Endothelial cell of hepatic sinusoid (primary cell): ENCODE measurements around the gene ESRP2.

Experiments used
- in situ Hi-C: cut with HindIII; loops from 2 replicates; pipeline ENCODE4 v1.10.0; 2017; ENCODE audit warnings: low sequenced_read_pairs

ESRP2 gene

DNA sequence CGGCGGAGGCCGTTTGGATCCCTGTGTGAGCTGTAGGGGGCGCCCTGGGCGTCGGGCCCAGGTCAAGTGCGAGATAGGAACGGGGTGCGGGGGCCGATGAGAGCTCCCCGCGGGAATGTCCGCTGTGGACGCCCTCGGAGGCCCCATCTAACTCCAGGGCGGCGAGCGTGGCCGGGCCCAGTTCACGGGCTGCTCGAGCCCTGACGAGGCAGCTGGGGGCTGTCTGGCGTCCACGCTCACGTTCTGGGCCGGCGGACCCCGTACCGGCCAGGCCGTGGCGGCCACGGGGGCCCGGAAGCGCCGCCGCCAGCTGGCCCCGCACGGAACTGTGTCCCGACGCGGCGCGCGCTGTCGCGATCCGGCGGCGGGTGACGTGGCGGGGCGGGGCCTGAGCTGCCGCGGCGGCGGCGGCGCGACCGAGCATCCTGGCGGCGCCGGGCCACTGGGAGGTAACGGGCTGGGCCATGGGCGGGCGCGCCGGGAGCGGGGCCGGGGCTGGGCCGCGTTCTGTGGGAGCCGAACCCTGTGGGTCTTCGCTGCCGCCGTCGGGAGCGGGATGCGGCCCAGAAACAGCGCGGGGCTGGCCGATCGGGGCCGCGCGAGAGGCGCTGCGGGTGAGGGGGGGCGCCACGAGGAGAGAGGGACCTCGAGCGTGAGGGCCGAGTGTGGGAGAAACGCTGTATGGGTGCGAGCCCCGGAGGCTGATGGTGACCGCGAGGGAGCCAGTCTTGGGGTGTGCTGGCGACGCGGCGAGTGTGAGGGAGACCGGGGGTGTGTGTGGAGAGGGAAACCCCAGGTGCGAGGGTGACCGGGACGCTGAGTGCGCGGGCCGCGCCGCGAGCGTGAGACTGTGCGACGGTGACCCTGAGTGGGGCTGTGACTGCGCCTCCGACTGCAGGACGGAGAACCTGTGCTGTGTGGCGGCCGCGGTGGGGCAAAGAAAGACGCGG, 28.5 kb upstream of the ESRP2 start, which contains the start of gene SLC7A6:
Gene SLC7A6, plus strand, starts transcription at position 399 of the 950 bp plus-strand sequence. CDS start 10,201 bp downstream, outside the sequence.
- in situ Hi-C loops: no loop called here

DNA sequence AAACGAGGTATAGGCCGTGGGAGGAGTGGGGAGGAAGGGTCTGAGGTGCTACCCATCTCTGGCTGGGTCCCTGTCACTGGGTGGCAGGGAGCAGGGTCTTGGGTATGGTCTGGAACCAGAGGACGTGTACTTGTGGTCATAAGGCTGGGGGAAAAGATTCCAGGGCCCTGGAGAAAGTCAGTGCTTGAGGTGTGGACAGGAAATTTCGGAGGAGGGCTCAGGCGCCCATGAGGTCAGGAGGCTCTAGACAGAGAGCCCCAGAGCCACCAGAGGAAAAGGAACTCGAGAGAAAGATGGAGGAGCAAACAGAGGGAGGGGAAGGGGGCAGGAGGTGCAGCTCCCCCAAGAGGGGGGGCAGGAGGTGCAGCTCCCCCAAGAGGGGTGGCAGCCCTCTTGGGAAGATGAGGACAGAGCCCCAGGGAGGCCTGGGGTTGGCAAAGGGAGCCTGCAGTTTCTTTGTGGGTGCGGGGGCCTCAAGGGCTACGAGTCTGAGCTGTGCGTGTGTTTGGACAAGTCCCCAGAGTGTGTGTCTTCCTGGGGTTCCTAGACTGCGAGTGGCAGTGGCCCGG, 27.7 kb upstream of the ESRP2 start:
- in situ Hi-C loops: no loop called here

DNA sequence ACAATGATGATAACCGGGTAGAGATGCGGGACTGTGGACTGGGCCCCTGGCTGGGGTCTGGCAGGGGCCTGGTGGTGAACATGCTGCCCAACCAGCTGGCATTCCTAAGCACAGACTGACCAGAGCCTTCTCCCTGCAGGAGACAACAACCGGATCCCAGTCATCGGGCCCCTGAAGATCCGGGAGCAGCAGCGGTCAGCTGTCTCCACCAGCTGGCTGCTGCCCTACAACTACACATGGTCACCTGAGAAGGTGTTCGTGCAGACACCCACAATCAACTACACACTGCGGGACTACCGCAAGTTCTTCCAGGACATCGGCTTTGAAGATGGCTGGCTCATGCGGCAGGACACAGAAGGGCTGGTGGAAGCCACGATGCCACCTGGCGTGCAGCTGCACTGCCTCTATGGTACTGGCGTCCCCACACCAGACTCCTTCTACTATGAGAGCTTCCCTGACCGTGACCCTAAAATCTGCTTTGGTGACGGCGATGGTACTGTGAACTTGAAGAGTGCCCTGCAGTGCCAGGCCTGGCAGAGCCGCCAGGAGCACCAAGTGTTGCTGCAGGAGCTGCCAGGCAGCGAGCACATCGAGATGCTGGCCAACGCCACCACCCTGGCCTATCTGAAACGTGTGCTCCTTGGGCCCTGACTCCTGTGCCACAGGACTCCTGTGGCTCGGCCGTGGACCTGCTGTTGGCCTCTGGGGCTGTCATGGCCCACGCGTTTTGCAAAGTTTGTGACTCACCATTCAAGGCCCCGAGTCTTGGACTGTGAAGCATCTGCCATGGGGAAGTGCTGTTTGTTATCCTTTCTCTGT, 23.3 kb upstream of the ESRP2 start:
- in situ Hi-C loops: no loop called here

- in situ Hi-C loops: no loop called here
Measured at GRCh38 chr16:68257906-68258800, 22.2 kb upstream of the ESRP2 start.

GRCh38 chr16:68257251-68257905, 21.5 kb upstream of the ESRP2 start:
- in situ Hi-C loops: no loop called here

GRCh38 chr16:68255712-68256111, 19.8 kb upstream of the ESRP2 start:
- in situ Hi-C loops: no loop called here

GRCh38 chr16:68253721-68254120, 17.8 kb upstream of the ESRP2 start:
- in situ Hi-C loops: no loop called here

DNA sequence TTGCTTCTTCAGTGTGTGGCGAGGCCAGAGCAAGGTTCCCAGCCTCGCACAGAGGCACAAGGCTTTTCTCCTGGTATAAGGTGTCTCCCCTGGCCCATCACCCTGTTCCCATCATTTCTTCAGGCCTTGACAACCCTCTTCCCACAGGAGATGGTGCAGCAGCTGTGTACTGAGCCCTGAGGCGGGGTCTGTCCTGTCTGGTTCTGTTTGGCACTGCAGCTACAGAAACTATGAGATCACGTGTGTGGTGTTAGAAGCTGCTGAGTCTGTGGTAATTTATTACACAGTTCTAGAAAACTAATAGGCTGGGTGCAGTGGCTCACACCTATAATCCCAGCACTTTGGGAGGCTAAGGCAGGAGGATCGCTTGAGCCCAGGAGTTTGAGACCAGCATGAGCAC, 16.5 kb upstream of the ESRP2 start:
- in situ Hi-C loops: no loop called here

GRCh38 chr16:68251832-68252231, 15.9 kb upstream of the ESRP2 start:
- in situ Hi-C loops: no loop called here

- in situ Hi-C loops: no loop called here
Measured at GRCh38 chr16:68250951-68251350, 15.0 kb upstream of the ESRP2 start.

DNA sequence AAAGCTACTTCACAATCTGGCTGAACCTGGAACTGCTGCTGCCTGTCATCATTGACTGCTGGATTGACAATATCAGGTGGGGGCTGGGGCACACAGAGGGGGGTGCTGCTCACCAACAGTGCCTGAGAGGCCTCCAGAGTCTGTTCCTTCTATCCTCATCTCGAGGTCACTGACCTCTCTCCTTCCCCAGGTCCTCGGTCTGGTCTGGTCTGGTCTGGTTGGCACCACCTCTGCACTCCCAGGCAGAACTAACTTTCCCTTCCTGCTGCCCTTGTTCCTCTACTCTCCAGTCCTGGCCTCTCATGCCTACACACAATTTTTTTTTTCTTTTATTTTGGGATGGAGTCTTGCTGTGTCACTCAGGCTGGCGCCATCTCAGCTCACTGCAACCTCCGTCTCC, 13.4 kb upstream of the ESRP2 start:
- in situ Hi-C loops: loop anchor here (5.0 kb wide), 1 partner anchor 83 kb away; no protein-coding TSS in a partner anchor

GRCh38 chr16:68247932-68248331, 12.0 kb upstream of the ESRP2 start:
- in situ Hi-C loops: loop anchor here (5.0 kb wide), 1 partner anchor 84 kb away; no protein-coding TSS in a partner anchor

DNA sequence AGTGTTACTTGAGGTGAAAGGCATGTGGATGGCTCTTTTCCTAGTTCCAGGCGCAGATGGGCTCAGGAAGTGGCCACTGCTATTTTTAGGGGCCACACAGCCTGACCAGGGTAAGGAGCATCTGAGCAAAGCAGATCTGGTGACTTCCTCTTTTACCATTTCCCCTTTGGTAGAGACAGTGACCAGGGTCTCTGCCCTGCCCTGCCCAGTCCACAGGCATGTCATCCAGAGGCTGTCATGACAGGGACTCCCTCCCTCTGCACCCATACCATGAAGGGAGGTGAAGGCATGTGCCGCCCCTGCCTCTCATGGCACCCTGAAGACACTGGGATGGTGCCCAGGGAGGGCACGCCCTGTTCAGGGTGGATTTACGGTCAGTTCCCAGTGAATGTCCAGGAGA, 11.5 kb upstream of the ESRP2 start:
- in situ Hi-C loops: loop anchor here (5.0 kb wide), 1 partner anchor 85 kb away; no protein-coding TSS in a partner anchor

- in situ Hi-C loops: loop anchor here (5.0 kb wide), 1 partner anchor 86 kb away; no protein-coding TSS in a partner anchor
Measured at GRCh38 chr16:68246666-68247065, 10.7 kb upstream of the ESRP2 start.

DNA sequence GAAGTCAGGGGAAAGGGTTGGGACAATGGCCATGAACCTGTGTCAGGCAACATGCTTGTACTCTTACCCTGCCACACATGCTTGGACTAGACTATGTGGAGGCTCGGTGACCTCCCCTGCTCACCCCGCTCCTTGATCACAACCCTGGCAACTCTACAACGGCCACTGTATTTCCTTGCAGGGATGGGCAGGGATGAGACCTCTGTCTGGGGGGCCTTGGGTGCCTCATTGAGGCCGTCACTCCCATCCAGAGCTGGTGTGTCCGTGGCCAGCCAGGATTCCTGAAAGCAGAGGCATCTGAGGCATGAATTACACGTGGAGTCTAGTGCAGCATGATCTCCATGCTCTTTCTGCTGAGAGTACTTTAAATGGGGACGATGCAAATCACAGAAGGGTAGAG, 10.2 kb upstream of the ESRP2 start:
- in situ Hi-C loops: loop anchor here (5.0 kb wide), 1 partner anchor 86 kb away; no protein-coding TSS in a partner anchor

DNA sequence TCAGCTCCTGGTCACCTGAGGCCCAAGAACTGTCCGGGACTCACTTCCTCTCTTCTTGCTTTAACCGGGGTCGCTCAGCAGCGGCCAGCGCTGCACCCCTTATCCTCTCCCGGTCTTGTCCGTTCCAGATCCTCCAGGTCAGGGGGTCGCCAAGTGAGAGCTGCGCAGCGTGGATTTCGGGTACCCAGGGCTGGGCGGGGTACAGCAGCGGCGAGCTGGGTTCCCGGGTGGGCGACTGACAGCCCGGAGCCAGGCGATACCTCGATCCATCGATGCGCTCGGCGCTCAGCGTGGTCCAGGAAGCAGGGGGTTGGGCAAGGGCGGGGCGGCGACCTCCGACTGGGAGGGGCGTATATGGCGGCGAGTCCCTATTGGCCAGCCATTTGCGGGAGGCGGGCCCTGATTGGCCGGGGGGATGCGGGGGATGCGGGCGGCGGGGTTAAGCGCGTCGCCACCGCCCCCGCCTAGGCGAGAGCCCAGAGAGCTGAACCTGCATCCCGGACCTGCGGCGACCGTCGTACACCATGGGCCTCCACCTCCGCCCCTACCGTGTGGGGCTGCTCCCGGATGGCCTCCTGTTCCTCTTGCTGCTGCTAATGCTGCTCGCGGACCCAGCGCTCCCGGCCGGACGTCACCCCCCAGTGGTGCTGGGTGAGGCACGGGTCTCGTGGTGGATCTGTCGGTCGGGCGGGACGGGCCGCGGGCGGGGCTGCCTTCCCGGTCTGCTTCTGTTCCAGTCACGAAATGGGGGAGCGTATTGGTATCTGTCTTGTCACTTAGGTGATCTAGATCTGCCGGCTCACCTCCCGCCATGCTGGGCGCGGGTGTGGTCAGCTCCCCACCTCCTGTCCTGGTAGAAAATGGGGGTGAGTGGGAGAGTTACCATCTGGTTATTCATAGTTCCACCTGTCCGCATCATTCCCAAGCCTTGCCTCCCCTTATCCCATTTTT, 9.3 kb upstream of the ESRP2 start, which contains the start of gene PLA2G15:
Gene PLA2G15, plus strand, starts transcription at position 471 of the 951 bp plus-strand sequence. Its CDS starts 54 bp downstream, at position 525.
- in situ Hi-C loops: loop anchor here (5.0 kb wide), 1 partner anchor 87 kb away; no protein-coding TSS in a partner anchor

GRCh38 chr16:68244481-68244902, 8.6 kb upstream of the ESRP2 start:
- in situ Hi-C loops: no loop called here
